Measurements from ENCODE around the gene DLG4. TPM values are rescaled to one million over a fixed set of nuclear protein-coding genes. Genes with fewer than 3 reads are reported as not detected.
"Not testable (repeated sequence)": the region's sequence is repeated elsewhere in the genome, so short reads cannot be mapped to it uniquely, and the experiment has no call there.

Gene DLG4
- total RNA-seq, 1 donor from 2014 or later = 34.9 TPM

DNA sequence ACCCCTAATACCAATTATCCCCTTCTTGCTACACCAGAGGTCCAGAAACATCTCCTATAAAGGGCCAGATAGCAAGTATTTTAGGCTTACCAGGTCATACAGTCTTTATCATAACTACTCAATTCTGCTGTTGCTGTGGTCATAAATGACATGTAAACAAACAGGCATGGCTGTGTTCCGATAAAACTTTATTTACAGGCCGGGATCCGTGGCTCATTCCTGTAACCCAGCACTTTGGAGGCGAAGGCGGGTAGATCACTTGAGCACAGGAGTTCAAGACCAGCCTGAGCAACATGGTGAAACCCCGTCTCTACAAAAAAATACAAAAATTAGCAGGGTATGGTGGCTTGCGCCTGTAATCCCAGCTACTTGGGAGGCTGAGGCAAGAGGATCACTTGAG is 52.8 kb downstream of the DLG4 start:
- TF ChIP-seq, protein P1, sequence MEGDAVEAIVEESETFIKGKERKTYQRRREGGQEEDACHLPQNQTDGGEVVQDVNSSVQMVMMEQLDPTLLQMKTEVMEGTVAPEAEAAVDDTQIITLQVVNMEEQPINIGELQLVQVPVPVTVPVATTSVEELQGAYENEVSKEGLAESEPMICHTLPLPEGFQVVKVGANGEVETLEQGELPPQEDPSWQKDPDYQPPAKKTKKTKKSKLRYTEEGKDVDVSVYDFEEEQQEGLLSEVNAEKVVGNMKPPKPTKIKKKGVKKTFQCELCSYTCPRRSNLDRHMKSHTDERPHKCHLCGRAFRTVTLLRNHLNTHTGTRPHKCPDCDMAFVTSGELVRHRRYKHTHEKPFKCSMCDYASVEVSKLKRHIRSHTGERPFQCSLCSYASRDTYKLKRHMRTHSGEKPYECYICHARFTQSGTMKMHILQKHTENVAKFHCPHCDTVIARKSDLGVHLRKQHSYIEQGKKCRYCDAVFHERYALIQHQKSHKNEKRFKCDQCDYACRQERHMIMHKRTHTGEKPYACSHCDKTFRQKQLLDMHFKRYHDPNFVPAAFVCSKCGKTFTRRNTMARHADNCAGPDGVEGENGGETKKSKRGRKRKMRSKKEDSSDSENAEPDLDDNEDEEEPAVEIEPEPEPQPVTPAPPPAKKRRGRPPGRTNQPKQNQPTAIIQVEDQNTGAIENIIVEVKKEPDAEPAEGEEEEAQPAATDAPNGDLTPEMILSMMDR (IDR thresholded peaks at IDR 0.05) = no peak
- intact Hi-C loops (cut with DNase I) = no loop called here

DNA sequence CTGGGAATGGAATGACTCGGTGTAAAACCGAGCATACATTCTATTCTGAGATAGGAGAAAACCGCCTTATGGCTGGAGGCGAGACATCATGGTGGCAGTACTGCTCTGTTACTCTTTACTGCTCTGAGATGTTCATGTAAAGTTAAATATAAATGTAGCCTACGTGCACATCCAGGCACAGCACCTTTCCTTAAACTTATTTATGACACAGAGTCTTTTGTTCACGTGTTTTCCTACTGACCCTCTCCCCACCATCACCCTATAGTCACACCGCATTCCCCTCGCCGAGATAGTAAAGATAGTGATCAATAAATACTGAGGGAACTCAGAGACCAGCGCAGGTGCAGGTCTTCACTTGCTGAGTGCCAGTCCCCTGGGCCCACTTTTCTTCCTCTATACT is 60.1 kb downstream of the DLG4 start:
- H3K36me3 ChIP-seq; H3K4me3 ChIP-seq; H3K27me3 ChIP-seq; H3K4me1 ChIP-seq; H3K9me3 ChIP-seq; DNase-seq (ENCODE audit: low spot score in 2 of 2); intact Hi-C loops (cut with DNase I); H3K27ac ChIP-seq: not testable (repeated sequence)

More for the DNA sequence above, 52.8 kb downstream of the DLG4 start:
- no peak for DNase-seq (ENCODE audit: low spot score in 2 of 2)
- no peaks in the 10 kb centered on the region for H3K36me3 ChIP-seq
- no peaks in the 10 kb centered on the region for H3K27me3 ChIP-seq
- H3K27ac ChIP-seq = no peak overlapping the region
- no peaks in the 10 kb centered on the region for H3K4me1 ChIP-seq
- H3K9me3 ChIP-seq = no peaks in the 10 kb centered on the region
- H3K4me3 ChIP-seq = no peak overlapping the region

DNA sequence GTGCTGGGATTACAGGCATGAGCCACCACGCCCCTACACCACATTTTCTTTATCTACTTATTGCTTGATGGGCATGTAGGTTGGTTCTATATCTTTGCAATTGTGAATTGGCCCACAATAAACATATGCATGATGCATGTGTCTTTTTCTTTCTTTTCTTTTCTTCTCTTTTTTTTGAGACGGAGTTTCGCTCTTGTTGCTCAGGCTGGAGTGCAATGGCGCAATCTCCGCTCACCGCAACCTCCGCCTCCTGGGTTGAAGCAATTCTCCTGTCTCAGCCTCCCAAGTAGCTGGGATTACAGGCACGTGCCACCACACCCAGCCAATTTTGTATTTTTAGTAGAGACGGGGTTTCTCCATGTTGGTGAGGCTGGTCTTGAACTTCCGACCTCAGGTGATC is 61.2 kb downstream of the DLG4 start:
- H3K27me3 ChIP-seq; intact Hi-C loops (cut with DNase I); H3K4me1 ChIP-seq; DNase-seq (ENCODE audit: low spot score in 2 of 2); H3K9me3 ChIP-seq; H3K27ac ChIP-seq; H3K4me3 ChIP-seq; H3K36me3 ChIP-seq: not testable (repeated sequence)

DNA sequence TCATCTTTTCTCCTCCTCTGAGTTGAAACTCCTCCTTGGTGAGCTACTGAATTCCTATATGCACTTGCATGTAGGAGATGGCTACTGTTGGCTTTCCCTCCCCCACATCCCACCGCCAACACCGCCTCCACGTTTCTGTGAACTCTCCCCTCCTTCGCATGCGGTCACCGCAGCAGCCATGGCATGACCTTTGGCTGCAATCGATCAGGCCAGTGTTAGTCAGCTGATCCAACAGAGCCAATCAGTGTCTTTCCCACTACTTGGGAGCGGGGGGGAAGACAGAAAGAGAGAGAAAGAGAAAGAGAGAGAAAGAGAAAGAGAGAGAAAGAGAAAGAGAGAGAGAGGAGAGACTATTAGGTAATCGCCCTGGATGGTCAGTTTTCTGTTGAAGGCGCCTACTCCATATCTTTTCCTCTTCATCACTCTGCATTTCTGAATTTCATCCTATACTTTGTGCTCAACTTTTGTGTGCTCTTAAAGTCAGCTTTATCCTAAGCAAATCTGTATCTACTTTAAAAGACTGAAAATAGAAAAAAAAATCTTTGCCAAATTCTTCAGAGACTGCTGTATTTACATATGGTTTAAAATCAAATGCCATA is 63.2 kb downstream of the DLG4 start:
- H3K36me3 ChIP-seq = no peaks in the 10 kb centered on the region
- no peak overlapping the region for H3K27ac ChIP-seq
- no peak for DNase-seq (ENCODE audit: low spot score in 2 of 2)
- H3K4me3 ChIP-seq = no peak overlapping the region
- intact Hi-C loops (cut with DNase I) = no loop called here
- TF ChIP-seq, protein P1 (IDR thresholded peaks at IDR 0.05) = no peak
- H3K27me3 ChIP-seq = no peaks in the 10 kb centered on the region
- H3K9me3 ChIP-seq = no peaks in the 10 kb centered on the region
- no peaks in the 10 kb centered on the region for H3K4me1 ChIP-seq

DNA sequence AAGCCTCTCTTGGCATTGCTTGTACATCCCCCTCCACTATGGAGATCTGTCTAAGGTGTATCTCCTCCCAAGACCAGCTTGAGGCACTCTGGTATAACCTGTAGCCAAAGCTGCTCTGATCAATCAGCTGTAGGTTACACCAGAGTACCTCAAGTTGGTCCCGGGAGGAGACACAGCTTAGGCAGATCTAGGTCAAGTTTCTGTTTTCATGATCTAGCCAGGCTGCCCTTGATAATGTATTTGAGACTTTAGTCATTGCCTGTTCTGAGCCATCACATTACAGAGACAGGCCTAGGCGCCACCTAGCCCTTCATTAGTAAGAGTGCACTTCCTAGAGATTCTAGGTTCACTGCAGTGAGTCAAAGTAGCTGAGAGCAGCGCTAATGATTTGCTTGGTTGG is 71.9 kb downstream of the DLG4 start:
- DNase-seq (ENCODE audit: low spot score in 2 of 2) = no peak
- no peaks in the 10 kb centered on the region for H3K9me3 ChIP-seq
- TF ChIP-seq, protein P1 (IDR thresholded peaks at IDR 0.05) = no peak
- H3K27ac ChIP-seq = no peak overlapping the region
- no peak overlapping the region for H3K4me3 ChIP-seq
- H3K36me3 ChIP-seq = no peaks in the 10 kb centered on the region
- no peaks in the 10 kb centered on the region for H3K4me1 ChIP-seq
- no peaks in the 10 kb centered on the region for H3K27me3 ChIP-seq
- intact Hi-C loops (cut with DNase I) = no loop called here

DNA sequence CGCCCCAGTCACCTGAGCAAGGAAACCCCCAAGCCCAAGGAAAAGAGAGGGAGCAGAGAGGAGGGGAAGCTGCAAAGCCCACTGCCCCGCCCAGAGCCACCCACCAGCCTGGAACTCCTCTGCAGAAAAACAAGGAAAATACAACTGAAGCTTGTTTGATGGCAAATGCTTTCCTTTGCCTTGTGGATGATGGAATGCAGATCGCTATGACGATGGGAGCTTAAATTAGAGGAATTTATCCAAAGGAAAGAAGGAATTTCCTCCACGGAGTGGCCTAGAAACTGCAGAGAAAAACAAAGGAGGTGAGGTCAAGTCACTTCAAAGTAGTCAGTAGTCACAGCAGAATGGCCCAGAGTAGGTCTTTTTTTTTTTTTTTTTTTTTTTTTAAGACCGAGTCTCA is 73.5 kb downstream of the DLG4 start:
- Histone ChIP-seq H3K9me3 (no peaks in the 10 kb centered on the region), H3K27me3 (no peaks in the 10 kb centered on the region), H3K27ac (no peak overlapping the region), H3K36me3 (no peaks in the 10 kb centered on the region), H3K4me3 (no peak overlapping the region), H3K4me1 (no peaks in the 10 kb centered on the region)
- TF ChIP-seq, protein P1 (IDR thresholded peaks at IDR 0.05) = no peak
- DNase-seq (ENCODE audit: low spot score in 2 of 2) = no peak
- intact Hi-C loops (cut with DNase I) = no loop called here

DNA sequence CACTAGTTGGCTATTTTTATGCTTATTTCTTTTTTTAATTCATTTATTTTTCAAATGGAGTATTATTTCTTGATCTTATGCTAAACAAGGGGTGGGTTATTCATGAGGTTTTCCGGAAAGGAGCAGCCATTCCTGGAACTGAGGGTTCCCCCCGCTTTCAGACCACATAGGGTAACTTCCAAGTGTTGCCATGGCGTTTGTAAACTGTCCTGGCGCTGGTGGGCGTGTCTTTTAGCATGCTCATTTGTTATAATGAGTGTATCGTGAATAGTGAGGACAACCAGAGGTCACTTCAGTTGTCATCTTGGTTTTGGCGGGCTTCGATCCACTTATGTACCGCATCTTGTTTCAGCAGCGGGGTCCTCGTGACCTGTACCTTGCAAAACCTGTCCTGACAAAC is 75.4 kb downstream of the DLG4 start:
- intact Hi-C loops (cut with DNase I) = no loop called here
- TF ChIP-seq, protein P1 (IDR thresholded peaks at IDR 0.05) = no peak
- no peak for DNase-seq (ENCODE audit: low spot score in 2 of 2)

More for the DNA sequence above, 75.4 kb downstream of the DLG4 start:
- Histone ChIP-seq H3K9me3 (no peaks in the 10 kb centered on the region), H3K27me3 (no peaks in the 10 kb centered on the region), H3K27ac (no peak overlapping the region), H3K4me1 (no peaks in the 10 kb centered on the region), H3K36me3 (no peaks in the 10 kb centered on the region), H3K4me3 (no peak overlapping the region)
